ENCODE measurements around the gene MUC3A.
A peak's percentile ranks its signal among the peaks of the same experiment; 100 is the strongest.

Gene MUC3A

GRCh38 chr7:100943693-100944092 lies 5.6 kb upstream of the MUC3A start:
- FAIRE-seq (peak; percentile 69), DNase-seq (ENCODE audit: low spot score) (no peak)

GRCh38 chr7:100944138-100944537 lies 5.2 kb upstream of the MUC3A start:
- FAIRE-seq, result no peak
- no peak for DNase-seq (ENCODE audit: low spot score)

GRCh38 chr7:100946111-100946510 lies 3.2 kb upstream of the MUC3A start:
- FAIRE-seq, result no peak
- DNase-seq (ENCODE audit: low spot score), result no peak

- no peak for DNase-seq (ENCODE audit: low spot score)
- FAIRE-seq, result no peak
Measured at GRCh38 chr7:100946766-100947365, 2.5 kb upstream of the MUC3A start.

- DNase-seq (ENCODE audit: low spot score) (no peak), FAIRE-seq (no peak)
Measured at GRCh38 chr7:100947792-100948191, 1.5 kb upstream of the MUC3A start.

GRCh38 chr7:100949933-100950443 lies 654 bp downstream of the MUC3A start:
- DNase-seq (ENCODE audit: low spot score) (no peak), FAIRE-seq (no peak)

- FAIRE-seq, result no peak
Measured at GRCh38 chr7:100951172-100951571, 1.8 kb downstream of the MUC3A start.

GRCh38 chr7:100951888-100952560 lies 2.7 kb downstream of the MUC3A start:
- DNase-seq (ENCODE audit: low spot score), result peak; percentile 26
- FAIRE-seq, result peak; percentile 17

More at GRCh38 chr7:100951172-100951571, 1.8 kb downstream of the MUC3A start:
- DNase-seq (ENCODE audit: low spot score), result no peak

- peak; percentile 46 for FAIRE-seq
Measured at GRCh38 chr7:100952641-100953040, 3.3 kb downstream of the MUC3A start.

GRCh38 chr7:100957832-100958421 lies 8.6 kb downstream of the MUC3A start:
- FAIRE-seq (no peak), DNase-seq (ENCODE audit: low spot score) (peak; percentile 72)

More at GRCh38 chr7:100952641-100953040, 3.3 kb downstream of the MUC3A start:
- no peak for DNase-seq (ENCODE audit: low spot score)

- no peak for FAIRE-seq
Measured at GRCh38 chr7:100959894-100960293, 10.6 kb downstream of the MUC3A start.

GRCh38 chr7:100962537-100962936 lies 13.2 kb downstream of the MUC3A start:
- FAIRE-seq, result no peak

More at GRCh38 chr7:100959894-100960293, 10.6 kb downstream of the MUC3A start:
- peak; percentile 13 for DNase-seq (ENCODE audit: low spot score)

GRCh38 chr7:100963386-100963785 lies 14.1 kb downstream of the MUC3A start:
- FAIRE-seq, result no peak

More at GRCh38 chr7:100962537-100962936, 13.2 kb downstream of the MUC3A start:
- no peak for DNase-seq (ENCODE audit: low spot score)

GRCh38 chr7:100963874-100964273 lies 14.5 kb downstream of the MUC3A start:
- DNase-seq (ENCODE audit: low spot score) (no peak), FAIRE-seq (no peak)

More at GRCh38 chr7:100963386-100963785, 14.1 kb downstream of the MUC3A start:
- DNase-seq (ENCODE audit: low spot score), result no peak

GRCh38 chr7:100964630-100965029 lies 15.3 kb downstream of the MUC3A start:
- DNase-seq (ENCODE audit: low spot score), result no peak
- no peak for FAIRE-seq

- DNase-seq (ENCODE audit: low spot score), result no peak
- FAIRE-seq, result no peak
Measured at GRCh38 chr7:100965045-100965722, 15.8 kb downstream of the MUC3A start.

GRCh38 chr7:100965723-100966541 lies 16.6 kb downstream of the MUC3A start:
- DNase-seq (ENCODE audit: low spot score), result peak; percentile 100

GRCh38 chr7:100966542-100967291 lies 17.4 kb downstream of the MUC3A start:
- FAIRE-seq (peak; percentile 30), DNase-seq (ENCODE audit: low spot score) (no peak)

More at GRCh38 chr7:100965723-100966541, 16.6 kb downstream of the MUC3A start:
- peak; percentile 91 for FAIRE-seq

GRCh38 chr7:100967292-100967863 lies 18.0 kb downstream of the MUC3A start:
- DNase-seq (ENCODE audit: low spot score) (peak; percentile 66), FAIRE-seq (peak; percentile 92)

GRCh38 chr7:100968031-100968430 lies 18.7 kb downstream of the MUC3A start:
- FAIRE-seq, result no peak
- no peak for DNase-seq (ENCODE audit: low spot score)

Measured in urothelium cell line (cell line).